HG03439 (cell line): ENCODE measurements around the gene LINGO1.

ENCODE experiments used
- ATAC-seq: cut with Tn5 transposase; IDR thresholded peaks from one replicate; pipeline ENCODE4 v1.9.1; 2021; ENCODE audit warnings: mild to moderate bottlenecking, moderate library complexity; ENCODE audit not compliant: unreplicated experiment

Gene LINGO1

DNA sequence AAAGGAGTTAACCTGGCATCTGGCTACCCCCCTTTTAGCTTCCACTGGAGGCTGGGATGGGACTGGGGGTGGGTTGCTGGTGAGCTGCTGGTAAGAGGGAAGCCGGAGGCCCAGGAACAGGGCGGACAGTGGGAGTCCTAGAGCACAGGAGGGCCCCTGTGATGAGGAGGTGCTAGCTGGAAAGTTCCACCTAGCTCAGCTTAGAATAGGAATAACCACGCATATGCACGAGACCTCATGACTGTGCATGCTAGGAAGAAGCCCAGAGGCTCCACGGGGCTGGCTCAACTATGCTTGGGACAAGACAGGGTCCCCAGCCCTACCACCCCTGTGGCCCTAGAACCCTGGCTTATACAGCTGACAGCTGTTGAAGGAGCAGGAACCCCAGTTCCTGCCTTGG, 34.1 kb downstream of the LINGO1 start:
- no peak for ATAC-seq

DNA sequence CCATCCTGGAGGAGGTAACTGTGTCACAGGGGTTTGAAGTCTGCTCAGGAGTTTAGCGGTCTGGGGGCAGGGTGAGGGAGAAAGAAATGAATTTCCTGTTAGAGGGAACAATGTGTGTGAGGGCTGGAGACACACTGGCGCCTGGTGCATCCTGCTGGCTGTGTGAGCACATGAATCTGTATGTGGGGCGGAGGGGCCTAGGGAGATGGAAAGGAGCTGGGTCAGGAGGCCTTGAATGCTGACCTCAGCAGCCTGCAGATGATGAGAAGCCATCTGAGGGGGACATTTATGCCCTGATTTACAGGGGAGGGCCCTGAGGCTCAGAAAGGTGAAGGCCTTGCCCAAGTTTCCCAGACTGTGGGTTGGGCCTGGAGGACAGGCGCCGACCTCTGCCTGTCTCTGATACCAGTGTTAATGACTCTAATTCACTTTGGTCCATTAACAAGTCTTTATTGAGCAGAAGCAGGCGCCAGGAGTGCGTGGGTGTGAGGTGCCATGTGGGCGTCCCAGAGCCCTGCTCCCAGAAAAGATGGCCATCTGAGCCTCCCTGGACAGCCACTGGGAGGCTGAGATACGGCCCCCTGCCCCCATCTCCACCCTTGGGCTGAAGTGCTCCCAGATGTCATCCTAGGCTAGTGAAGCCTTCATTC, 34.8 kb downstream of the LINGO1 start:
- no peak for ATAC-seq

DNA sequence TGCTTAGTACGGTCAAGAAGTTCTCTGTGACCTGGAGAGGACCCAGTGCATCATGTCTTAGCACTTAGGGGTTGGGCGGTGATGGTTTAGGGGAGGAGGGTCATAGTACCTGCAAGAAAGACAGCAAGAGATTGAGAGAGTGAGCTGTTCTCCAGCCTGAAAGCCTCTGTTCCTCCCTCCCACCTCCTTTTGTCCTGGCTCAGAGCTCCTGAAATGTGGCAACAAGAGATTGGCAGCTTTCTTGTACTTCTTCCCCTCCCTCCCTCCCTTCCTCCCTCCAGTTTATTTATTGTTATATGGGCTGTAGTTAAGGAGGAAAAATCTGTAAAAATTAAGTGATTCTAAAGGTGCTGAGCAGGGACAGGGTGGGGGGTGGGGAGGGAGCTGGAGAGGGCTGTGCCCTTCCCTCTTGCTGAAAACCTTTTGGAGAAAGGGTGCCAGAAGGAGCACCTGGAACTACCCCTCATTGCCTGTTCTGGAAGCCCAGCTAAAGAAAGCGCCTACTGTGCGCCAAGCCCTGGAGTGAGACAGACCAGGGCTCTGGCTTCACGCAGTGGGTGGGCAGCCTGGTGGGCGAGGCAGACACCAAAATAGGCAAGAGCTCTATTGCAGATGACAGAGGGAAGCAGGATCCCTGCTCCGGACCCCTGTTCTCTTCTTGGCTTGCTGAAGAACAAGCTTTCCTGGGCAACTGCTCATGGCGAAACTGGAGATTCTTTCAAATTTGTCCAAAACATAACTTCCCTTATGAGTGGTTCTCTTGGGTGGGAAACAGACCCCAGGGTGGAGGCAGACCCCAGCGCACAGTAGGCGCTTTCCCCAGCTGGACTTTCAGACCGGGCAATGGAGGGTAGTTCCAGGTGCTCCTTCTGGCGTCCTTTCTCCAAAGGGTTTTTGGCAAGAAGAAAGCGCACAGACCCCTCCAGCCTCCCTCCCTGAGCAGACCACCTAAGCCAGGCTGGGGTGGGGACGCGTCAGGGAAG, 35.6 kb downstream of the LINGO1 start:
- no peak for ATAC-seq

DNA sequence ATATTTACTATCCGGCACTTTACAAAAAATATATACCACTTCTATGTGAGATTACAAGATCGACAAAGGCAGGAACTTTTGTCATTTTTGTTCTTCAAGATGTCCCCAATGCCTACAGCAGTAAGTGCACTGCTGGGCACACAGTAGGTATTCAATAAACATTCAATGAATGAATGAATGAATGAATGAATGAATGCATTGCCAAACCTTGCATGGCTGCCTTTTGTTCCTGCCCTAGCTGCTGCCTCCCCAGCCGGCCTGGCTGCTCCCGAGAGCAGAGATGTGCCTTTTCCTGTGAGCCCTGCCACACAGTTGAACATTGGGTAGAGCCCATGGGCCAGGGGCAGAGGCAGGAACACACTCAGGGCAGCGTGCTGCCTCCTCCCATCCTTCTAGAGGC, 37.5 kb downstream of the LINGO1 start:
- no peak for ATAC-seq

DNA sequence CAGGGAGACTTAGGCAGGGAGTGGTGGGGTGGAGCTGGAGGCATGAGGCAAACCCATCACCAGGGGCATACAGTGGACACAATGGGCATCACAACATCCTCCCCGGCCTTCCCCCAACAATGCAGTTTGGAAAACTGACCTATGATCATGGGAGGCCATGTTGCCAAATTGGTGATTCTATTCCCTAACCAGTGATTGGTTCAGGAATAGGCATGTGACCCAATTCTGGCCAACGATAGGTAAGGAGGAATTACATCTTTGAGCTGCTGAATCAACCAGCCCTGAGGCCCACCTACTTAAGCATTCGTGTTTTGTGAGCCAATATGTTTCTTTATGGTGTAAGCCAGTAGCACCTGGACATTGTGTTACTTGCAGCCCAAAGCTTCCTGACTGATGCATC, 40.0 kb downstream of the LINGO1 start:
- no peak for ATAC-seq

DNA sequence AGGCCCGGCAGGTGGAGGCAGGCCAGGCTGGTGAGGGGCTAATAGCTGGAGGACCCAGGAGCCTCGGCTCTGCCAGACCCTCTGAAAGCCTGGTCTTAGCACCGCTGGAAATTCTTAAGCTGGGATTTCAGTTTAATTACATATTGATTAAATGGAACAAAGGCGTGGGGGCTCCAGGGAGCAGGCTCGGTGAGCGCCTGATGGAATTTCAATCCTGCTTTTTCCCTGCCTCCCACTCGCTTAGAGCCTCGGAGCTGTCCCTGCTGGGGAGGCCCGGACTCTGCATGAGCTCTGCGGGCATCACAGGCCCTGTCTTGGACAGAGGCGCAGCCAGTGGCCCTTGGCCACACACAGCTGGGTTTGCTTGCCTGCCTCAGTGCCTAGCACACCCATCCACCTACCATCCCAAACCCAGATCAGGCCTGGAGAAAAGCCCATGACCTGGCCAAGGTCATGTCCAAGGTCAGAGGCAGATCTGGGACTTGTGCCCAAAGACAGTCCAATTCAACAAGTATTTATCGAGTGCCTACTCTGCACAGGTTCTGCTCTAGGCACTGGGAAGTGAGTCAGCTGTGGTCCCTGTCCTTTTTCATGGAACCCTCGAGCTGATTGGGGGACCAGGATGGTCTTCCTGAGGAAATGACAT, 40.6 kb downstream of the LINGO1 start:
- no peak for ATAC-seq

DNA sequence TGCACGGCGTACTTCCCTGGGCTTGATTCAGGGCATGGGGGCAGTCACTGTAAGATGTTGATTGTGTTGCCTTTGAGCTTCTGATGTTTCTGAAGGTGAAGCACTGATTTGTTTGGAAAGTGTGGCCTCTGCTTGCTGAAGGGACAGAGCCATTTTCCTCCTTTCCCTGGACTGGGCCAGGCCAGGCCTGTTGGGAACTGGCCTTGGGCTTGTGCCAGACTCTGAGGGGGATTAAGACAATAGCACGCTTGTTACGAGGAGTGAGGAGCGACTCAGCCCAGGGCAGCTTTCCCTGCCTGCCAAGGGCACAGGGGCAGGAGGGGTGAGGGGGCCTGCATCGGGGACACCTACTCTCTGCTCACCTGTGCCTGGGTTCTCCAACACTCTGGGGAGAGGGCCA, 42.9 kb downstream of the LINGO1 start:
- no peak for ATAC-seq

DNA sequence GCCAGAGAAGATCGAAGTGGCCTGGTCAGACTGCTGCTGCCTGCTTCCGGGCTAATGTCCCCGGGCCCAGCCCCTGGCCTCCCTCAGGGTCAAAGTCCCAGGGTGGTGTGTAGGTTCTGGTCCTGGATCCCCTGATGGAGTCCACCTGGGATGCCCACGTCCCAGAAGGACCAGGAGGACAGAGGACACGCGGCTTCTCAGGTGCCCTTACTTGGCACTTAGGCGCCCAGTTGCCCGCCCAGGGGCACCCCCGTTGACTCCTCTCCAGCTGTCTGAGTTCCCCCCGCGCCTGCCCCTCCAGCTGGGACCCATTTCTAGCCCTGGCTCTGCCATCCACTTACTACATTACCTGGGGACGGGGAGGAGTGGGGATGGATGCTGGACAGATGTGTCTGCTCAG, 44.6 kb downstream of the LINGO1 start:
- no peak for ATAC-seq

DNA sequence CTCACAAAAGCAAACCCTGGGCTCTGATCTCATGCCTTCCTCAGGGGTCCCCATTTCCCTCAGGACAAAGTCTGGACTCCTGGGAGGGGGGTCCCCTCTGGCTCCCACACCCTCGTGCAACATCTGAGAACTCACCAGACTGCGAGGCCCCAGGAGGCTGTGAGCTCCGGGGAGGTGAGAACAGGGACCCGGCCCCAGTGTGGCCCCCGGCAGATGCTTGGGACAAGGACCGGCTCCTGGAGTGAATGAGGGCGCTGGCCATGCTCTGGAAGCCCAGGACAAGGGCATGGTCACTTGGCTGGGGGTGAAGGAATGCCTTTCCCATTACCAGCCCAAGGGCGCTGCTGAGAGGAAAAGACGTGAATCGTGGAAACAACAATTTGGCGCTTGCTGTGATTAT, 48.0 kb downstream of the LINGO1 start:
- ATAC-seq = no peak

DNA sequence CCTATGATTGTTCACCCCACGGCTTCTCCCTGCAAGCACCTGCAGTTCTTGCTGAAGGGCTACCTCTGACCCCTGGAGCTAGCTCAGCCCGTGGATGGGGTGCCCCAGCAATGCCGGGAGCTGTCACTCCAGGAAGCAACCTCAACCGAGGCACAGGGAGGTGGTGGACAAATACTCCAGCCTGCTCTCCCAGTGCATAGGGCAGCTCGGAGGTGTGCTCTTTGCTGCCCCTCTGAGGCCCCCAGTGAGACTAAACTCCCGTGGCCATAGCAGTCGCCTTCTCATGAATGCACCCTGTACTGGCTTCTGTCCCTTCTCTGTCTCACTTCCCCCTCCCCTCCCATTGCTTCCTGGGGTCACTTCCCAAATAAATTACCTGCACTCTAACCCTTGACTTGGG, 48.5 kb downstream of the LINGO1 start:
- ATAC-seq = no peak

DNA sequence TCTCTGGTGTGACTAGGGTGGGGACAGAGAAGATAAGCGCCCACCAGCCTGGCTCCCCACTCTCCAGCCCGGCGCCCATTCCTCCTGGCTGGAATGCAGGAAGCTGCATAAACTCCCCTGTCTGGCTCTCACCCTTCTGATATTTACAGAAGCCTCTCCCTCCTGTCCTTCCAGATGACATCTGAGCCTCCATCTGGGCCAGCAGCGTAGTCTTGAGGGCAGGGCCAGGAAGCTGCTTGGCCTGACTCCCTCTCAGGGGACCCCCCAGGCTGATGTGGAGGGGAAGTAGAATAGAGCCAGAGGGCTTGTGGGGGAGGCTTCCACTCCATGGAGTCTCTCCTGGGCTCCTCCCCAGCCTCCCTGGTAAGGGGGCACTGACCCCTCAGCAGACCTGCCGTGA, 49.9 kb downstream of the LINGO1 start:
- ATAC-seq = no peak

DNA sequence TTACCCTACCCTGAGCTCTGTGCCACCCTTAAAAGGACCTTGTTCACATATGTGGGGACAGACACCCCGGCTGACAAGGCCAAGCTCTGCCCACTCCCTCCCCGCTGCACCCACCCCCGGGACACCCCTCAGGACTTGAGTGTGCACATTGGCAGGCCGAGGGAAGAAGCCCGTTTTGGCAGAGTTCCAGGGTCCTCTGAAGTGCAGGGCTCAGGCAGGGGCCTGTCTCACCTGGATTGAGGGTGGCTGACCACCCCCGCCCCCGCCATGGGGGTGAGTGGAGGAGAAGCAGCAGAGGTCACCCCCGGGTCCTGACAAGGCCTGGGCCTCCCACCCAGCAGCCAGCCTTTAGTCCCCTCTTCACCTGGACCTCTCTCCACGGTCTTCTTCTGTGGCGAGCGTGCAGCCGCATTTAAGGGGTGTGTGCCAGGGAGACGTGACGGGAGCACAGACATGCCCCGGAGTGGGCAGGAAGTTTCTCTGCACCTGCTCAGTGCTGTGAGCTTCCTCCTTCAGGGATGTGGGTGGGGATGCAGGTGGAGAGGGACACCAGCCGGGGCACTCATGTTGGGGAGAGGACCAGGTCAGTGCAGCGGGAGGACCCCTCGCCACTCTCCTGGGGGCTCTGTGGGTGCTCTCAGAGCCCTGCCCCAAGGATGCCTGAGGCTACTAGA, 50.7 kb downstream of the LINGO1 start:
- no peak for ATAC-seq

DNA sequence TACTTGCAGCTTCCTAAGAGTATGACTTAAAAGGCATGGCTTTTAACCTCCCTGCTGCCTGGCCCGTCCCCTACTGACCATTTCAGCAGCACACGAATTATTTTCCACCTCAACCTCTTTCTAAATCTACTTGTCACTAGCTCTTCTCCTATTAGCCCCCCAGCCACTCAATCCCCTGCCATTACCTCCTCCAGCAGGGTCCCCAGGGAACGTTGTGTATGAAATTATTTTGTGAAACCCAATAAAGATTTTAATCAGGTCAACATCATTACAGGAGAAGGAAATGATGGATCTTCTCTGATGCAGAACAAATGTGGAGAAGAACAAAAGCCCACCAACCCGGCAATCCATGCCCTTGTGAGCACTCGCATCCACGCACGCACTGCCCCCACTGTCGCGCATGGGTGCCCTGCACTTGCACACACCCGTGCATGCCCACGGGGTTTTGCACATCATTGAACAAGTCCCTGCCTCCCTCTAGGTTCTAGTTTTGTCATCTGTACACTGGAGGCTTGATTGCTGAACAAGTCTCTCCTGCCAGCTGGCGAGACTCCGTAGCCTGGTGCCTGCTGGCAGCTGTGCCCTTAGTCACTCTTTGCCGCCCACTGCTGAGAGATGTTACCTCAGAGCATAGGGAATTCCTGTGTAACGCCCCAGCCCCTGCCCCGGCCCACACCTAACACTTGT, 51.6 kb downstream of the LINGO1 start:
- no peak for ATAC-seq

DNA sequence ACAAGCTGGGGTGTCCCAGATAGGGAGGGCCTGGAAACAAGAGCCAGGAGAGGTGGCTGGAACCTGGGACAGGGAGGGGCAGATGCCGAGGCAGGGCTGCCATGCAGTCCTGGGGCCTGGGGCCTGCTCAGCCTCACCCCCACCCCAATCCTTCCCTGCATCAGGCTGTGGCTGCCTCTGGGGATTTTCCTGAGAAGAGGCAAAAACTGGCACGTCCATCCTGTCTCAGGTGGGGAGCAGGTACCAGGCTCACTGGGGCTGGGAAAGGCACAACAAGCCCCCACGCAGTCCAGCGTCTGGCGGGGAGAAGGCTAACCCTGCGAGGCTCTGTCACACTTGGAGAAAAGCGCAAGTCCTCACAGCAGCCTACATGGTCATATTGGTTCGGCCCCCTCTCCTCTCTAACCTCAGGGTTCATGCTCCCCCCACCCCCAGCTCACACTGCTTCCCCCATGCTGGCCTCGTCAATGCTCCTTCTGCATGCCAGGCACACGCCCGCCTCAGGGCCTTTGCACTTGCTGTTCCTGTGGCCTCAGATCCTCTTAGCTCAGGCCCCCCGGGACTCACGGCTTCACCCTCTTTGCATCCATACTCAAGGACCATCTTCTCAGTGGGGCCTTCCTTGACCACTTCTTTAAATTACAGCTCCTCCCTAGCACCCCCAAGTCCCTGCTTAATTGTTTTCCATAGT, 53.1 kb downstream of the LINGO1 start:
- no peak for ATAC-seq

DNA sequence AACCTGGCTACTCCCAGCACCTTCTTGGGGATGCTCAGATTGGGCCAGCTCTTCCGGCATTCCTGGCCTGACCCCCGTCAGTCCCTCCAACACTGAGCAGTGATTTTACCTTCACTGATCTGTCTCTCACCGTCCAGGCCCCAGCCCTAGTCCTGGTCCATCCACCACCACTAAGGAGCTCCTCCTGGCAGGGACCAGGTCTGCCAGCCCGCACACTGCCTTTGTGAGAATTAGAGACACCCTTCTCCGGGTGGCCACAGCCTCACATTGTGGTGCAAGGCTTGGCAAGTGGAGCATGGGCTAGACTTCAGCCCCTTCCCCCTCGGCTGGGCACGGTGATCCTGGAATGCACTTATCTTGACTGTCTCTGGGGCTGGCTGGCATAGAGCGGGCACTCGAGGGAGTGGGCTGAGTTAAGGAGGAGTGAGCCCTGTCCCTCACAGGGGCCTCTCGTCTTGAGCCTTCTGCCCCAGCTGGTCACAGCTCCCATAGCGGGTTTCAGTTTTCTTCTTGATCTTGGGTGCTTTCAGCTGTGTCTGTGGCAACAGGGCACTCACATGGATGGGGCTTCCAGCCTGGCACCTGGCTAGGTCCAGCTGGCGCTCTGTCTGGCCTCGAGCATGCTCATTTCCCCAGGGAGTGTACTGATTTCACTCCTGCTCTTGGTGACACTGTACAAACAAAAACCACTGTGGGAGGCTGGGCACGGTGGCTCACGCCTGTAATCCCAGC, 53.9 kb downstream of the LINGO1 start:
- no peak for ATAC-seq

DNA sequence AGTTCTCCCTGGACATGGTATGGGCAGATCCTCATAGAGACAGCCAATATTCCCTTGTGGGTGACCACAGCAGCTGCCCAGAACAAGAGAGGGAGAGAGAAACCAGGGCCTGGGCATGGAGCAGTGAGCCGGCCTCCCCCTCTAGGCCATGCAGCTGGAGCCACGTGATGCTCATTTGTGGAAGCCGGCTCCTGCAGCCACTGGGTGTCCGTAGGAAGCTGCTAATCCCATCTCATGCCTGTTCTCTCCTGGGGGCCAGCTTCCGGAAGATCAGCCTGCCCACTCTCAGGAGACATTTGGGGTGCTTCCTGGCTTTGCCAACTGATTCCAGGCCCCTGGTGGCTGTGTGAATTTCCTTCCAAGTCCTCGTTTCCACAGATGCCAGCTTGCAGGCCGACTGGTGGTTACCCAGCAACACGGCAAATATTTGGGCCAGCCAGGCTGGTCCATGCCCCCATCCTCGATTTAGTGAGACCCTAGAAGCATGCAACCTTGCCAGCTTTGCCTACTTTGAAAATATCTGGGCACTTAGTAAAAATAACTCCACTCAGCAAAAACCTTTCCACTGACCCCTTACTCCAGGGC, 55.3 kb downstream of the LINGO1 start:
- ATAC-seq = no peak

DNA sequence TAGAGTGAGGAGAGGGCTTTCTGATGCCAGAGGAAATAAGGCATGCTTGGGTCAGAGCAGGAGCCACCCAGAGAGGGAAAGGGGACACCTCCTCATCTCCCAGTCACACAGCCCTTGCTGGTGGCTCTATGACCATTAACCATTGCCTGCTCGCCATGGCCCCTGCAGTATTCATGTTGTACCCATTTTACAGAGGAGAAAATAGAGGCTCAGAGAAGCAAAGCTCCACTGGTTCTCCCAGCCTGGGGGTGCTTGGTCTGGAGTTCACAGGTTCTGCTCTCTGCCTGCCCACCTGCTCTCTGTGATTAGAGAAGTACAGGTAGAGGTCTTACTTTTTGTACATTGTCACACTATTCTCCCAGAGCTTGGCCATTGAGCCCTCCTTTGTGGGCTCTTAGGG, 56.2 kb downstream of the LINGO1 start:
- ATAC-seq = no peak

DNA sequence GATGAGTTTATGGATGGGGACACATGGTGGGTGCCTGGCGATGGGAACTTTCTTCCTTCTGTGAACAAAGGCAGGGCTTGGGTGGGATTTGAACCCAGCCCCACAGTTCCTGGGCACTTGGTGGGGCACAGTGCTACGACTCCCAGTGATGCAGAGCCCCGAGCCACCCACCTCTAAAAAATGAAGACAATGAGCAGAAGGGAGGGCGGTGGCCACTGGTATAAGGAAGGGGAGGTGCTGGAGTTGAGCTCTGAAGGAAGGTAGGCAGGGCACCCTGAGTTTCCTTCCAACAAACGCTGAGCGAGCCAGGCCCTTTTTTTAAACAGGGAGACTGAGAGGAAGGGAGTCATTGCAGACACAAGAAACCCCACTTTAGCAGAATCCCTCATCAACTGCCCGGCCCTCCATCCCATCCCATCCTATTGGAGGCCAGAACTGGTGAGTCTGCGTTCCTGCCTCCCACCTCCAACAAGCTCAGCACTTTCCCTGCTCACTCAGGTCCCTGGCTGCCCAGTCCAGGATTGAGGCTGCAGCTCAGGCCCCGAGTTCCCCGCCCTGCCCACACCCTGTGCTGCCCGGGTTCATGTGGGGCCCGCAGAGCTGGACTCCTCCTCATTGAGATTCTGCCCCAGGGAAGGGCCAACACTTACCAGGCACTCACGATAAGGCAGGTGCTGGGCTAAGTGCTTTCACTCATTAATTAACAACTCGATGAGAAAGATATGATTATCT, 57.3 kb downstream of the LINGO1 start:
- no peak for ATAC-seq
